H1 (cell line): ENCODE measurements around the gene MORC1. TPM values are rescaled to one million over a fixed set of nuclear protein-coding genes. Genes with fewer than 3 reads are reported as not detected.

Experiments used
- BCL11A ChIP-seq, 2 experiments: IDR thresholded peaks; one replicate each; pipeline ENCODE4 v1.6.1; 2011; ENCODE audit warnings: low read depth in 2 of 2, low read length in 2 of 2, mild to moderate bottlenecking in 2 of 2
- RBBP5 ChIP-seq: IDR thresholded peaks from 2 replicates; pipeline ENCODE4 v1.7.1; 2012; ENCODE audit warnings: low read depth, mild to moderate bottlenecking, inconsistent platforms, low read length, moderate library complexity, borderline replicate concordance
- TAF1 ChIP-seq: IDR thresholded peaks from 2 replicates; pipeline ENCODE4 v1.6.1; 2011; ENCODE audit warnings: mild to moderate bottlenecking, low read depth, low read length
- TCF12 ChIP-seq: IDR thresholded peaks from 2 replicates; pipeline ENCODE4 v1.6.1; 2011; ENCODE audit warnings: low read depth, mild to moderate bottlenecking, low read length
- polyA plus RNA-seq, 7 experiments: library from polyadenylated mRNA; depleted of rRNA in 3 of 7; stranded (reverse) in 5 of 7; unstranded in 2 of 7; fragments of >200 nt in 5 of 7; fragments of 200-250 nt in 2 of 7; gene quantifications; 1 replicate in 5 of 7; 2 replicates in 1 of 7; 4 replicates in 1 of 7; pipeline versions ENCODE4 v1.2.1 to v1.2.3, GENCODE V29; 2011 to 2013; ENCODE audit warnings: missing spikeins in 2 of 7, mixed read lengths in 2 of 7
- total RNA-seq: library from RNA; stranded (reverse); fragmentation: NEBNext Ultra II Directional; extraction: Animal tissue kit (Norgen Biotek cat#: 25700); gene quantifications from 2 replicates; pipeline ENCODE4 v1.2.1, GENCODE V29; 2021
- TF ChIP-seq, protein P1 (sequence below): IDR thresholded peaks from 2 replicates; pipeline ENCODE4 v1.6.1; 2012; ENCODE audit warnings: inconsistent platforms
- TF ChIP-seq, protein P2 (sequence below), 3 experiments: IDR thresholded peaks; 1 replicate in 2 of 3; 2 replicates in 1 of 3; pipeline versions ENCODE4 v1.5.1 to v1.6.1; 2011; ENCODE audit warnings: low read length in 3 of 3, mild to moderate bottlenecking in 3 of 3, inconsistent platforms in 2 of 3, low read depth in 1 of 3, moderate library complexity in 1 of 3; ENCODE audit not compliant: insufficient read depth in 1 of 3; ENCODE audit errors: control extremely low read depth in 1 of 3

Gene MORC1
- total and polyA plus RNA-seq, 2 of the 8 experiments (the other 6 are each of a cell fraction or from before 2014, with no cell fraction given): not detected

DNA sequence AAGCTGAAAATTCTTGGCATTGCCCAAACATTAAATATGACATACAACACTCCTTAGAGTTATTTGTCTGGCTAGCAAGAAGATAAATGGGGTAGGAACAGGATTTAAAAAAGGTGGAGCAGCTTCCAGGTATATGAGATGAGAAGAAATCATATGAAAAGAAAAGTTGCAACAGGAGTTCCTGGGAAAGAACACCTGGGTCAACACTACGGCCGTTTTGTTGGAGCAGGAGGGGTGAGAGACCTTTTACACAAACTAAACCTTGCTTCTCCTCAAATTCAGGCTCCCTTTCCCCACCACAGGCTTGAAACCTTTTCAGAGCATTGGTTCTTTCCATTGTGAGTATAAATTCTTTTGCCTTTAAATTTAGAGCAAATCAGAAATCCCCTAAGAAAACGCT is 145.5 kb downstream of the MORC1 start (continued):
- TF ChIP-seq, protein P1, sequence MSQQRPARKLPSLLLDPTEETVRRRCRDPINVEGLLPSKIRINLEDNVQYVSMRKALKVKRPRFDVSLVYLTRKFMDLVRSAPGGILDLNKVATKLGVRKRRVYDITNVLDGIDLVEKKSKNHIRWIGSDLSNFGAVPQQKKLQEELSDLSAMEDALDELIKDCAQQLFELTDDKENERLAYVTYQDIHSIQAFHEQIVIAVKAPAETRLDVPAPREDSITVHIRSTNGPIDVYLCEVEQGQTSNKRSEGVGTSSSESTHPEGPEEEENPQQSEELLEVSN: no peak
- TF ChIP-seq, protein P2, sequence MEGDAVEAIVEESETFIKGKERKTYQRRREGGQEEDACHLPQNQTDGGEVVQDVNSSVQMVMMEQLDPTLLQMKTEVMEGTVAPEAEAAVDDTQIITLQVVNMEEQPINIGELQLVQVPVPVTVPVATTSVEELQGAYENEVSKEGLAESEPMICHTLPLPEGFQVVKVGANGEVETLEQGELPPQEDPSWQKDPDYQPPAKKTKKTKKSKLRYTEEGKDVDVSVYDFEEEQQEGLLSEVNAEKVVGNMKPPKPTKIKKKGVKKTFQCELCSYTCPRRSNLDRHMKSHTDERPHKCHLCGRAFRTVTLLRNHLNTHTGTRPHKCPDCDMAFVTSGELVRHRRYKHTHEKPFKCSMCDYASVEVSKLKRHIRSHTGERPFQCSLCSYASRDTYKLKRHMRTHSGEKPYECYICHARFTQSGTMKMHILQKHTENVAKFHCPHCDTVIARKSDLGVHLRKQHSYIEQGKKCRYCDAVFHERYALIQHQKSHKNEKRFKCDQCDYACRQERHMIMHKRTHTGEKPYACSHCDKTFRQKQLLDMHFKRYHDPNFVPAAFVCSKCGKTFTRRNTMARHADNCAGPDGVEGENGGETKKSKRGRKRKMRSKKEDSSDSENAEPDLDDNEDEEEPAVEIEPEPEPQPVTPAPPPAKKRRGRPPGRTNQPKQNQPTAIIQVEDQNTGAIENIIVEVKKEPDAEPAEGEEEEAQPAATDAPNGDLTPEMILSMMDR (IDR thresholded peaks at IDR 0.05; ENCODE audit: control extremely low read depth in 1 of 3, insufficient read depth in 1 of 3, low read depth in 1 of 3, low read length in 3 of 3): no peak
- TF ChIP-seq BCL11A (IDR thresholded peaks at IDR 0.05; ENCODE audit: low read depth in 2 of 2, low read length in 2 of 2) (no peak), RBBP5 (no peak), TAF1 (no peak), TCF12 (no peak)
